Subcutaneous adipose tissue (tissue), 4 donors: Measurements from ENCODE around the gene NUDT13. TPM values are rescaled to one million over a fixed set of nuclear protein-coding genes. Genes with fewer than 3 reads are reported as not detected.

Experiments
- total RNA-seq, 4 donors: library from RNA; depleted of rRNA; stranded (reverse); fragments of >200 nt; gene quantifications; one replicate each; pipeline ENCODE4 v1.1.0, GENCODE V29; 2016
- TF ChIP-seq, protein P1 (sequence below): fragments of 450-650 bp; IDR thresholded peaks from one replicate; pipeline ENCODE4 v1.5.1; 2016; ENCODE audit warnings: low read depth, mild to moderate bottlenecking, control low read depth, antibody characterized with exemption, moderate library complexity

Gene NUDT13
- total RNA-seq, 4 donors from 2014 or later, result 2.1 to 9.0 (median 2.7) TPM

DNA sequence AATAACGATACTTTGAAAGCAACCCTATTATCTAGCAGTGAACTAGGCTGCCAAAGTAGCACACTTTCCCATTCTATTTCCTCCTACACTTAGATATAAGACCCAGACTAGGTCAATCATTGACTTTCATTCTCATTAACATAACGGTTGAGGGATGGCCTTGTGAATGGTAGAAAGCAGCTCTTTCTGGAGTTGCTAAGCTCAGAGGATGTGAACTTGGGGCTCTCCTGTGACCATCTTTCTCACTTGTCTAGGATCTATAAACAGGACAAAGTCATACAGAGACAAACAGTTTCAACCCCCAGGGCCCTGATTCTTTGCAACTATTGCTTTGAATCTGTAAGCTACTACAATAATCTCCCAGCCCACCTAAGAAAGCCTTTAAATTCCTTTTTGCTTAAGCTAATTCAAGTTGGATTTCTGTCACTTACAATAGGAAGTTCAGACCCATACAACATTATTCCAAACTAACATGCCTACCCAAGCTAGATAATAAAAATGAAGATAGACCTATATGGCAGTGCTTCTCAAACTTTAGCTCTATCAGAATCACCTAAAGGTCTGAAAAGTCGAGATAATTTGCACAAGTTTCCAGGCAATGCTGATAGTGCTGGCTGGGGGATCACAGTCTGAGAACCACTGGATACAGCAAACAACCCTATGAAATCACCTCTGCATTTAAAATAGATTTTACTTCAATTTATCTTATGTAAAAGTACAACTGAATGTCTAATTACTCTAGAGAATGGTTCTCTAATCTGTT lies 30.3 kb upstream of the NUDT13 start:
- TF ChIP-seq, protein P1, sequence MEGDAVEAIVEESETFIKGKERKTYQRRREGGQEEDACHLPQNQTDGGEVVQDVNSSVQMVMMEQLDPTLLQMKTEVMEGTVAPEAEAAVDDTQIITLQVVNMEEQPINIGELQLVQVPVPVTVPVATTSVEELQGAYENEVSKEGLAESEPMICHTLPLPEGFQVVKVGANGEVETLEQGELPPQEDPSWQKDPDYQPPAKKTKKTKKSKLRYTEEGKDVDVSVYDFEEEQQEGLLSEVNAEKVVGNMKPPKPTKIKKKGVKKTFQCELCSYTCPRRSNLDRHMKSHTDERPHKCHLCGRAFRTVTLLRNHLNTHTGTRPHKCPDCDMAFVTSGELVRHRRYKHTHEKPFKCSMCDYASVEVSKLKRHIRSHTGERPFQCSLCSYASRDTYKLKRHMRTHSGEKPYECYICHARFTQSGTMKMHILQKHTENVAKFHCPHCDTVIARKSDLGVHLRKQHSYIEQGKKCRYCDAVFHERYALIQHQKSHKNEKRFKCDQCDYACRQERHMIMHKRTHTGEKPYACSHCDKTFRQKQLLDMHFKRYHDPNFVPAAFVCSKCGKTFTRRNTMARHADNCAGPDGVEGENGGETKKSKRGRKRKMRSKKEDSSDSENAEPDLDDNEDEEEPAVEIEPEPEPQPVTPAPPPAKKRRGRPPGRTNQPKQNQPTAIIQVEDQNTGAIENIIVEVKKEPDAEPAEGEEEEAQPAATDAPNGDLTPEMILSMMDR, result no peak

DNA sequence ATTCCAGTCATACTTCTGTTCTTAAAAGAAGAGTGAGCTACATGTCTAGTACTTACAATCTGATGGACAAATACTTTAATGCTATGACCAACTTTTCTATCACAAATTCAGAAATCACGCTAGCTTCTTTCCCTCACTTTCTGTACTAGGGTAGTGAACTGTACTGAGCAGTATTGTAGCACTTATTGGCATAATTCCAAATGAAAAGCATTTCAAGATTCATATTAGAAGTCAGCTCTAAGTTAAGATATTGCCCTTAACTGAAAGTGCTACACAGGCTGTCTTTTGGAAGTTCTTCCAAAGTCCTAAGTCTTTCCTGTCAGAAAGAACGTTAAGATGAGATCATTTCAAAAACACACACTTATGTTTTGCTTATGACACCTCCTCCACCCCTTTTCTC lies 27.0 kb upstream of the NUDT13 start:
- TF ChIP-seq, protein P1, result no peak

DNA sequence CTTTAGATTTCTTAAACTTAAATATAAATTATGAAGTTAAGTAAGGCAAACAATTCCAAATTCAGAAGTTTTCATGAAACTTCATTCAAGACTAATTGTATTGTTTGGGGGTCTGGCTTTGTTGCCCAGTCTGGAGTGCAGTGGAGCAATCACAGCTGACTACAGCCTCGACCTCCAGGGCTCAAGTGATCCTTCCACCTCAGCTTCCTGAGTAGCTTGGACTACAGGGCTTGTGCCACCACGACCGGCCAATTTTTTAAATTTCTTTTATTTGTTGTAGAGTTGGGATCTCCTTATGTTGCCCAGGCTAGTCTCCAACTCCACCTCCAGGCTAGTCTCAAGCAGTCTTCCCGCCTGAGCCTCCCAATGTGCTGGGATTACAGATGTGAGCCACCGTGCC lies 26.0 kb upstream of the NUDT13 start:
- TF ChIP-seq, protein P1, result no peak

DNA sequence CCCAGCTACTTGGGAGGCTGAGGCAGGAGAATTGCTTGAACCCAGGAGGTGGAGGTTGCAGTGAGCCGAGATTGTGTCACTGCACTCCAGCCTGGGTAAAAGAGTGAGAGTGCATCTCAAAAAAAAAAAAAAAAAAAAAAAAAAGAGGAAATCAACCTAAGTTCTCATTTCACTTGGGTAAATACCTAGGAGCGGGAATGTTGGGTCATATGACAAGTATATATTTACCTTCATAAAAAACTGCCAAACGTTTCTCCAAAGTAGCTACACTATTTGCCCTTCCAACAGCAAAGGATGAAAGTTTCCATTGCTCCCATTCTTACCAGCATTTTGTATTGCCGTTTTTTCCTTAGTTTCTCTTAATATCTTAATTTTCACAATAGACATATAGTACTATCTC lies 23.4 kb upstream of the NUDT13 start:
- TF ChIP-seq, protein P1, result no peak

DNA sequence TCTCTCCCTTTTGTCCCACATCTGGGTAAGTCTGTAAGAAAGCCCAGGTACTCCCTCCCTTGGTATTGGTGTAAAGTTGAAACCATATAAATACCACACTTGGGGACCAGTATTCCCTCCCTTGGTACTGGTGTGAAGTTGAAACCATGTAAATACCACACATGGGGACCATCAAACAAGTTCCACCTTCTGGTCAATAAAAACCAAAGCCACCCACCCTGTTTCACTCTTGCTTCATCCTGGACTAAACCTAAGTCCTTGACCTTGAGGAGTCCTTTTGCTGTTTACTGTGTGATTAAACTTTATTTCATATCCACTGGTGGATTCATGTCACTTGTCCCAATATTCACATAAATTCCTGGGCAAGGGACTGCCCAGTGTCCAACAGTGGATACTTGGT lies 22.0 kb upstream of the NUDT13 start:
- TF ChIP-seq, protein P1, result no peak

DNA sequence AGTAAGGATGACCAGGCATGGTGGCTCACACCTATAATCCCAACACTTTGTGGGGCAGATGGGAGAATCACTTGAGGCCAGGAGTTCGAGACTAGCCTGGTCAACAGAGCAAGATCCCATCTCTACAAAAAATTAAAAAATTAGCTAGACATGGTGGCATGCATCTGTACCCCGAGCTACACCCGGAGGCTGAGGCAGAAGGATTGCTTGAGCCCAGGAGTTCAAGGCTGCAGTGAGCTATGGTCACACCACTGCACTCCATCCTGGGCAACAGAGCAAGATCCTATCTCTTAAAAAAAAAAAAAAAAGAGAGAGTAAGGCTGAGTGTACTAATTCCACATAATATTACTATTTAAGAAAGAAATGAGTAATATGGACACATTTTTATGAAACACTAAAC lies 17.4 kb upstream of the NUDT13 start:
- TF ChIP-seq, protein P1, result no peak

DNA sequence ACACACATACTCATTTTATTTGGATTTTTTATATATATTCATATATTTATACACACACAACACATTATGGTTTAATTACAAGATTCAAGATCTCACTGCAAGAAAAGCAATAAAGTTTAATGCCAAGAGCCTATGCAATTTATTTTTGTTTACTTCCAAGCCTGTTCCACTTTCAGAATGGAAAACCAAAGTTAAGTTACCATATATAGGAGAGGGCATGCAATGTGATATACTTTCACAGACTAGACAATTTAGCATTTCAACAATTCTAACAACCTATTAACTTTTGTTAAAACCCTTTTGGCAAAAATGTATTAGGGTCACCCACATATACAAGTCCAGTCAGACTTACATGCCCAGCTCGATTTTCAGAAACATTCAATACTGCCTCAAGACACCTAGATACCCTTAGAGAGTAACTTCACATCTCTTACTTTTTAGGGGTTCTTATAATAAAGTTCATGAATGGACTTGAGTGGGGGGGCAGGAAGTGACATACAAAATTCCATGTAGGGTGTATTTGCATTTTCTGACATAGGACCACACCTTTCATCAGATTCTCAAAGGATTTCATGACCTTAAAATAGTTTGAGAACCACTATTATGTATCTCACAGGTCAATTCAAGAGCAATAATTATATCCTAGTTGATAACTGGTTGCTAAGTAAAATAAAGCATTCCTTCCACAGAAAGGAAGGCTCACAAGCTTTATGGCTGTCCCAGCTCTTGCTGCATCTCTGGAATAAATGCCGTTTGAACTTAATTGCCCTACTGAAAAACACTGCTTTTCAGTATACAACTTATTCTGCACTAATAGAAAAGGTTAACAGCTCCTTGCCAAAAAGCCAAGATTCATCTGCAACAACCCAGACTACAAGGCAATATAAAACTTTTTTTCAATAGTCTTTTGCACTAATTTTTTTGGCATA lies 16.1 kb upstream of the NUDT13 start:
- TF ChIP-seq, protein P1, result no peak
